ENCODE results near the gene XPNPEP3.

XPNPEP3 gene

DNA sequence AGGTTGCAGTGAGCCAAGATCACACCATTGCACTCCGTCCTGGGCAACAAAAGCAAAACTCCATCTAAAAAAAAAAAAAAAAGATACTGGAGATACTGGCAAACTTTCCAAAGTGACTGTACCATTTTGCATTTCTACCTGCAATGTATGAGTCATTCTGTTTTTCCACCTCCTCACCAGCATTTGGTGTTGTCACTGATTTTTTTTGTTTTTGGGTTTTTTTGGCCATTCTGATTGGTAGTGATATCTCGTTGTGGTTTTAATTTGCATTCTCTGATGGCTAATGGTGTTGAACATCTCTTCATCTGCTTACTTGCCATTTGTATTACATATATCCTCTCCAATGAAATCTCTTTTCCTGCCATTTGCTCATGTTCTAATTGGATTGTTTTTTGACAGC is 82.3 kb downstream of the XPNPEP3 start:
- H3K4me3 ChIP-seq, result no peak overlapping the region

DNA sequence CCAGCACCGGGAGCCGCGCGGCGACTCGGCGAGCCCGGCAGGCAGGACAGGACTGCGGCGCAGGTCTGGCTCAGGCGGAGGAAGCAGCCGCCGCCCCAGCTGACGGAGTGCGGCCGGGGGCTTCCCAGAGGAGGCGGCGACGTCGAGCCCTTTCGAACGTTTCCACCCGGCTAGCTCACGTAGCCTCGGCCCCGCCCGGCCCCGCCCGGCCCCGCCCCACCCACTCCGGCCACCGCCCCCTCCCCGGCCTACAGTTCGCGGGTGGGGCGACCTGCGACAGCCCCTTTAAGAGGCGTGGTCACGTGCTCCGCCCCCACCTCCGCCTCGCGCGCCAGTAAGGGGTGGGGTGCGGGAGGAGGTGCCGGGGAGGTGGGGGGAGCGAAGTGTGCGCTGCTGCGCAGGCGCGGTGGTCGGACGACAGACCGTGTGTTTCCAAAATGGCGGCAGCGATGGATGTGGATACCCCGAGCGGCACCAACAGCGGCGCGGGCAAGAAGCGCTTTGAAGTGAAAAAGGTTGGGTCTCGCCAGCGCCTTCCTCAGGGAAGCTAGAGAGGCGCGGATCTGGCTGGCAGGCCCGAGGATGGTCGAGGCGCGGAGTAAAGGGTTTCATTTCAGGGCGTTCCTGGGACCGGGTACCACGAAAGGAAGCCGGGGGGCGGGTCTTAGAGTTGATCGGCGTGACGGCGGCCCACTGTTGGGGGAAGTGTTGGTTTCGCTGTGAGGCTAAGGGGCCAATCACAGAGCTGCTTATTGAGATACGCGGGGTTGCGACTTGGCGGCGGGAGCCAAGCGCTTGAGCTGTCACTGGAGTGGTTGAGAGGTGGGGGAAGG is 94.2 kb downstream of the XPNPEP3 start, which contains the start of gene RBX1:
Gene RBX1 (plus strand): TSS at position 417 of the 833 bp plus-strand sequence. CDS start 21 bp downstream, at position 438.
- H3K9ac ChIP-seq (ENCODE audit: insufficient read length), result peak within 1 kb of the TSS; percentile 93
- TF ChIP-seq EZH2 (IDR thresholded peaks at IDR 0.05) (no peak), POLR2AphosphoS5 (IDR thresholded peaks at IDR 0.05; ENCODE audit: borderline replicate concordance, low read depth, low read length) (peak; percentile 87), FOXP2 (optimal IDR thresholded peaks at IDR 0.05; ENCODE audit: control extremely low read depth, extremely low read length, insufficient read depth) (peak; percentile 58)
- H3K4me3 ChIP-seq, result peak within 1 kb of the TSS; percentile 99
- H3K36me3 ChIP-seq (ENCODE audit: insufficient read depth, low read length), result peaks cover 24% of the 10 kb centered on the region
- peak within 1 kb of the TSS; percentile 93 for H3K27ac ChIP-seq
- peak; percentile 91 for DNase-seq (ENCODE audit: low read depth, low spot score)
- no peaks in the 10 kb centered on the region for H3K9me3 ChIP-seq (ENCODE audit: low read depth, low read length)

More for the DNA sequence above, 82.3 kb downstream of the XPNPEP3 start:
- Histone ChIP-seq H3K9ac (ENCODE audit: insufficient read length) (no peak overlapping the region), H3K27ac (no peak overlapping the region), H3K36me3 (ENCODE audit: insufficient read depth, low read length) (no peaks in the 10 kb centered on the region; the same call in 1 of the 2 replicates), H3K9me3 (ENCODE audit: low read depth, low read length) (no peaks in the 10 kb centered on the region)
- no peak for DNase-seq (ENCODE audit: low read depth, low spot score)
- no peak for TF ChIP-seq EZH2 (IDR thresholded peaks at IDR 0.05)
- no peak for TF ChIP-seq POLR2AphosphoS5 (IDR thresholded peaks at IDR 0.05; ENCODE audit: borderline replicate concordance, low read depth, low read length)
- TF ChIP-seq FOXP2 (optimal IDR thresholded peaks at IDR 0.05; ENCODE audit: control extremely low read depth, extremely low read length, insufficient read depth), result no peak

DNA sequence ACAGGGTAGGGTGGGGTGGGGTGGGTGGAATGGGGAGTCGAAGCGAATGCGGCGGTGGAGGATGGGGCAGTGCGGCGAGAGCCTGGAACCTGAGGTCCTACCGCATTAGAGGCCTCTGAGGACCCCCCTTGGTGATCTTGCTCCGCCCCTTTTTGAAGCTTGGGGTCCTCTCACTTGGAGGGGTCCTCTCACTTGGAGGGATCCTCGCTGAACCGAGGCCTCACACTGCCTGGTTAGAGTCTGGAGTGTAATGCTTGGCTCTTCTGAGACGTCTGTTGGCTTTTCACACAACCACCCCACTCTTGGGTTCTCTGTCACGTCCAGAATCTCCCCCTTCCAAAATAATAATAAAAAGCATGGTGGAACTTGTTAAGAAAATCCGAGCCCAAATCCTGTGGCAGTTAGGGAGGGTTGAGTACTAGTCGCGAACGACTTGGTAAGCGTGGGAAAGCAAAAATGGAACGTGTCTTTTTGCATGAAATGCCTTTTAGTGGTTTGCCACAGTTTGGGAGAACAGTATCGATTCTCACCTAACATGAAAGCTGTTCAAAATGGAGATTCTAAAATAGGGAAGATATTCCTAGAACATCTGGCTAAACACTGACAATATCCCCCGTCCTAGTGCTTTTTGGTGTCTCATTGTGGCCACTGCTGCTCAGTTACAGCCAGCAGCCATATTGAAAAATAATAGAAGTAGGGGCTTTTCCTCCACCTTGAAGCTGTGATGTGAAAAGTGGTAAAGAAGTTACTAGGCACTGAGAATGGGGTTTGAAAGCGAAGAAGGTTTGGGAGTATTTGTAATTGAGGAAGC is 95.1 kb downstream of the XPNPEP3 start:
- no peak for DNase-seq (ENCODE audit: low read depth, low spot score)
- peak overlapping the region; percentile 93 for H3K9ac ChIP-seq (ENCODE audit: insufficient read length)
- peaks cover 29% of the 10 kb centered on the region for H3K36me3 ChIP-seq (ENCODE audit: insufficient read depth, low read length)
- H3K9me3 ChIP-seq (ENCODE audit: low read depth, low read length), result no peaks in the 10 kb centered on the region
- TF ChIP-seq FOXP2 (optimal IDR thresholded peaks at IDR 0.05; ENCODE audit: control extremely low read depth, extremely low read length, insufficient read depth) (no peak), POLR2AphosphoS5 (IDR thresholded peaks at IDR 0.05; ENCODE audit: borderline replicate concordance, low read depth, low read length) (no peak), EZH2 (IDR thresholded peaks at IDR 0.05) (no peak)
- peak overlapping the region; percentile 99 for H3K4me3 ChIP-seq
- H3K27ac ChIP-seq, result peak overlapping the region; percentile 80

DNA sequence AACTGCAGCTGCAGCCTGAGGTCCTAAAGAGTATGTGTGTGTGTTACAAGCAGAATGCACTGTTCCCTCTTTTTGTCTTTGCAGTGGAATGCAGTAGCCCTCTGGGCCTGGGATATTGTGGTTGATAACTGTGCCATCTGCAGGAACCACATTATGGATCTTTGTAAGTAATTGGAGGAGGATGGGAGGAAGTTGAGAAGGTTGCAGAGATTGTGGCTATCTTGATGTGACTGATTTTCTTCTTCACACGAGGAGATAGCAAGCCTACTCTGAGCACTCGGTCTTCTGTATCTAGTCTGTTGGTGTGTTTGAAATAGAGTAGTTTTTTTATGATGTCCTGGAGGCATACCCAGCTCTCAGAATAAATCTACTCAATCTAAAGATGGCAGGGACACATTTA is 96.5 kb downstream of the XPNPEP3 start:
- Histone ChIP-seq H3K4me3 (peak overlapping the region; percentile 26), H3K27ac (0 out of 2 replicates have a peak overlapping the region, but pooled peaks have one; percentile 0), H3K36me3 (ENCODE audit: insufficient read depth, low read length) (peaks cover 41% of the 10 kb centered on the region), H3K9ac (ENCODE audit: insufficient read length) (no peak overlapping the region), H3K9me3 (ENCODE audit: low read depth, low read length) (no peaks in the 10 kb centered on the region)
- DNase-seq (ENCODE audit: low read depth, low spot score), result peak; percentile 24
- TF ChIP-seq POLR2AphosphoS5 (IDR thresholded peaks at IDR 0.05; ENCODE audit: borderline replicate concordance, low read depth, low read length) (no peak), EZH2 (IDR thresholded peaks at IDR 0.05) (no peak), FOXP2 (optimal IDR thresholded peaks at IDR 0.05; ENCODE audit: control extremely low read depth, extremely low read length, insufficient read depth) (no peak)

DNA sequence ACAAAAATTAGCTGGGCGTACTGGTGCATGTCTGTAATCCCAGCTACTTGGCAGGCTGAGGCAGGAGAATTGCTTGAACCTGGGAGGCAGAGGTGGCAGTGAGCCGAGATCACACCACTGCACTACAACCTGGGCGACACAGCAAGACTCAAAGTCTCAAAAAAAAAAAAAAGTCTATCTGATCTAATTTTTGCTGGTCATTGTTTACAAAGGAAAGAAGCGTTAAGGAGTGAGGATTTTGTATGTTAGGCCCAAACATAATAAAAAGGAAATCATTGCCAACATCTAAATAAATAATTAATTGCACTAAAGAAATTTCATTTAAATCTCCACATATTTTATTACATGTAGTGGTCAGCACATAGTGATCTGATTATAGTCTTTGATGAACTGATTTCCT is 97.2 kb downstream of the XPNPEP3 start:
- Histone ChIP-seq H3K36me3 (ENCODE audit: insufficient read depth, low read length) (peaks cover 47% of the 10 kb centered on the region), H3K4me3 (no peak overlapping the region), H3K9me3 (ENCODE audit: low read depth, low read length) (no peaks in the 10 kb centered on the region), H3K27ac (0 out of 2 replicates have a peak overlapping the region, but pooled peaks have one; percentile 0), H3K9ac (ENCODE audit: insufficient read length) (no peak overlapping the region)
- no peak for TF ChIP-seq EZH2 (IDR thresholded peaks at IDR 0.05)
- TF ChIP-seq POLR2AphosphoS5 (IDR thresholded peaks at IDR 0.05; ENCODE audit: borderline replicate concordance, low read depth, low read length), result no peak
- TF ChIP-seq FOXP2 (optimal IDR thresholded peaks at IDR 0.05; ENCODE audit: control extremely low read depth, extremely low read length, insufficient read depth), result no peak
- DNase-seq (ENCODE audit: low read depth, low spot score), result no peak

DNA sequence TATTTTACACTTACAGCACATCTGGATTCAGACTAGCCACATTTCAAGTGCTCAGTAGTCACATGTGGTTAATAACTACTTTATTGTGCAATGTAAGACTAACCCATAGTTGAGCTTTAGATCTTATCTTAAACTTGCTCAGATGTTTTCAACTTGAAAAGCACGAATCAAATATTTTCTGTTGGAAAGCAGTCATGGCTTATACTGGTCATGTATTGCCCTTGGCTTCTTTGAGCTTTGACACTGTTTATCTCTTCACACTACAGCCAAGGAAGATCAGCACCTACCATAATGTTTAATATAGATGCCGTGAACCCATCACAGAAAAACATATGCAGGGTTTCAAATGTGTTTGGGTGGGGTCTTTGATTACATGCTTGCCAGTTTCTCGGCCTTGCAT is 98.6 kb downstream of the XPNPEP3 start:
- no peak overlapping the region for H3K9ac ChIP-seq (ENCODE audit: insufficient read length)
- DNase-seq (ENCODE audit: low read depth, low spot score), result peak; percentile 67
- no peaks in the 10 kb centered on the region for H3K9me3 ChIP-seq (ENCODE audit: low read depth, low read length)
- H3K36me3 ChIP-seq (ENCODE audit: insufficient read depth, low read length), result peaks cover 52% of the 10 kb centered on the region
- H3K4me3 ChIP-seq, result no peak overlapping the region
- no peak for TF ChIP-seq EZH2 (IDR thresholded peaks at IDR 0.05)
- no peak for TF ChIP-seq FOXP2 (optimal IDR thresholded peaks at IDR 0.05; ENCODE audit: control extremely low read depth, extremely low read length, insufficient read depth)
- TF ChIP-seq POLR2AphosphoS5 (IDR thresholded peaks at IDR 0.05; ENCODE audit: borderline replicate concordance, low read depth, low read length), result no peak
- peak overlapping the region; percentile 71 for H3K27ac ChIP-seq

DNA sequence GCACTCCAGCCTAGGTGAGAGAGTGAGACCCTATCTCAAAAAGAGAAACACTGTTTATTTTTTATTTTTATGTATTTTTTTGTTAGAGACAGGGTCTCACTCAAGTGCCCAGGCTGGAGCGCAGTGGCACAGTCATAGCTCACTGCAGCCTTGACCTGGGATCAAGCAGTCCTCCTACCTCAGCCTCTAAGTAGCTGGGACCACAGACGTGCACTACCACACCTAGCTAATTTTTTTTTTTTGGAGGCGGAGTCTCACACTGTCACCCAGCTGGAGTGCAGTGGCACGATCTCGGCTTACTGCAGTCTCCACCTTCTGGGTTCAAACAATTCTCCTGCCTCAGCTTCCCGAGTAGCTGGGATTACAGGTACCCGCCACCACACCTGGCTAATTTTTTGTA is 100.7 kb downstream of the XPNPEP3 start:
- peaks cover 66% of the 10 kb centered on the region for H3K36me3 ChIP-seq (ENCODE audit: insufficient read depth, low read length)
- TF ChIP-seq POLR2AphosphoS5 (IDR thresholded peaks at IDR 0.05; ENCODE audit: borderline replicate concordance, low read depth, low read length), result no peak
- DNase-seq (ENCODE audit: low read depth, low spot score), result no peak
- no peaks in the 10 kb centered on the region for H3K9me3 ChIP-seq (ENCODE audit: low read depth, low read length)
- no peak overlapping the region for H3K4me3 ChIP-seq
- no peak overlapping the region for H3K9ac ChIP-seq (ENCODE audit: insufficient read length)
- no peak overlapping the region for H3K27ac ChIP-seq

DNA sequence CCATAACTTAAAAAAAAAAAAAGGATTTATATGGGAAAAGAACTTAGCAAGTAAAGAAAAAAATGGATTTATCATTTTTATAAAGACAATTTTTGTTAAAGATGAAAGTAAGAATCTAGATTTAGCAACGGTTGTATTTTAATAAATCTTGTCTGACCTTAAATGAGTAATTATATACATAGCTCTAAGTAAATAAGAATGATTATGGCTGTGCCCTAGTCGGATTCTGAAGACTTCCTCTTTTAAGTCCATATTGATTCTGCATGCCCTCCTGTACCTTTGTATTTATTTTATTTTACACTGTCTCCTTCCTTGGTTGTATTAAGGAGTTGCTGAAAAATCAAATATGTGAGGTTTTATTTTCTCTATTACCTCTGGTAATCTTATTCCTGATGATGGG is 101.4 kb downstream of the XPNPEP3 start:
- no peaks in the 10 kb centered on the region for H3K9me3 ChIP-seq (ENCODE audit: low read depth, low read length)
- 0 out of 2 replicates have a peak overlapping the region, but pooled peaks have one; percentile 42 for H3K27ac ChIP-seq
- peaks cover 68% of the 10 kb centered on the region for H3K36me3 ChIP-seq (ENCODE audit: insufficient read depth, low read length)
- no peak for DNase-seq (ENCODE audit: low read depth, low spot score)
- H3K4me3 ChIP-seq, result no peak overlapping the region
- TF ChIP-seq FOXP2 (optimal IDR thresholded peaks at IDR 0.05; ENCODE audit: control extremely low read depth, extremely low read length, insufficient read depth) (no peak), POLR2AphosphoS5 (IDR thresholded peaks at IDR 0.05; ENCODE audit: borderline replicate concordance, low read depth, low read length) (no peak), EZH2 (IDR thresholded peaks at IDR 0.05) (no peak)
- peak overlapping the region; percentile 22 for H3K9ac ChIP-seq (ENCODE audit: insufficient read length)
